ENCODE data around the gene MRPS12. TPM values are rescaled to one million over a fixed set of nuclear protein-coding genes. Genes with fewer than 3 reads are reported as not detected.

The MRPS12 gene
- total RNA-seq, 1 experiment from 2014 or later: 105 TPM

DNA sequence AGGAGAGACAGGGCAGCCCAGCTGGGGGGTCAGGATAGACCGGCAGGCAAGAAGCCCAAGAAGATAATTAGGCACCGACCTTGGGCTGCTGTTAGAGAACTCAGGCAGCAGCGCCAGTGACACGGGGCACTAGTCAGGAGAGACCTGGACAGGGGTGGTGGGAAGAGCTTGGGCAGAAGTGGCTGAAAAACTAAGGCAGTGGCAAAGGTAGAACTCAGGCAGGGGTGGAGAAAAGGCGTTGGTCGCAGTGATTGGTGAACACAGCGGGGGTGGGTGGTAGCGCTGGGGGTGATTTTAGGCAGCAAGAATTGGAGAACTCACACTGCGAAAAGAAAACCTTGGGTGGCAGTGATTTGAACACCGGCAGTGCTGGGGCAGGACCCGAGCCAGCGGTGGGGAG, 23.1 kb upstream of the MRPS12 start:
- in situ Hi-C loops (cut with HindIII; ENCODE audit: low sequenced_read_pairs): no loop called here
- DNase-seq (ENCODE audit: low spot score): no peak

DNA sequence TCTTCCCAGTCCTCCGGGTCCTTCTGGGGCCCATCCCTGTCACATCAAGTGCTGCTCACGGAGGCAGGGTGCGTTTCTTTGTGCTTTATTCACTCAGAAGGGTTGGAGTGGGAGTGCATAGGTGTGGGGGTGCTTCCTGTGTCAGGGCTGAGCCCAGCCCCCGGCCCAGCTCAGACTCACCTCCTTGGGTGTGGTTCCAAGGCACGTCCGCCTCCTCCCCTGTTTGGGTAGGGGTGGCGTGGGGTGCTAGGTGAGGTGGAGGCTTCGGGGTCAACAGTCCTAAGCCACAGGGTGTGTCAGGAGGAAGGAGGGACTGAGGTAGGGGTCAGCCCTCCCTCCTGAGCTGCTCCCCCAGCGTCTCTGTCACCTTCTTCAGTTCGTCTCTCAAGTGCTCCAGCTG, 21.8 kb upstream of the MRPS12 start:
- no peak for DNase-seq (ENCODE audit: low spot score)
- in situ Hi-C loops (cut with HindIII; ENCODE audit: low sequenced_read_pairs): no loop called here

DNA sequence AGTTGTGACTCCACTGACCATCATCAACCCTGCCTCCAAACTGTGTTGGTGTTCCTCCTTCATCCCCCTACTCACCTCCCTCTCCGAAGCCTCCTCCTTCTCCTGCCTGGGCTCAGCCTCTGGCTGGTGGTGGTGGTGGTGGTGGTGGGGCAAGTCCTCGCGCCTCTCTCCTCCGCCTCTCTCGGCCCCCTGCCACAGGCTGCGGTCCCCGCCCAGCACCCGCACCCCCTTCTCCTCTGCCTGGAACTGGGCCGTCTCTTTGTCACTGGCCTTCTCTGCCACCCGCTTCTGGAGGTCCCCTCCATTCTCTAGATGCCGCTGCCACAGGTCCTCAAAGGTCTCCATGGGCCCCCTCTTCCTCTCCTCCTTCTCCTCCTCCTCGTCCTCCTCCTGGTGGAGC, 20.3 kb upstream of the MRPS12 start:
- DNase-seq (ENCODE audit: low spot score): no peak
- in situ Hi-C loops (cut with HindIII; ENCODE audit: low sequenced_read_pairs): no loop called here

DNA sequence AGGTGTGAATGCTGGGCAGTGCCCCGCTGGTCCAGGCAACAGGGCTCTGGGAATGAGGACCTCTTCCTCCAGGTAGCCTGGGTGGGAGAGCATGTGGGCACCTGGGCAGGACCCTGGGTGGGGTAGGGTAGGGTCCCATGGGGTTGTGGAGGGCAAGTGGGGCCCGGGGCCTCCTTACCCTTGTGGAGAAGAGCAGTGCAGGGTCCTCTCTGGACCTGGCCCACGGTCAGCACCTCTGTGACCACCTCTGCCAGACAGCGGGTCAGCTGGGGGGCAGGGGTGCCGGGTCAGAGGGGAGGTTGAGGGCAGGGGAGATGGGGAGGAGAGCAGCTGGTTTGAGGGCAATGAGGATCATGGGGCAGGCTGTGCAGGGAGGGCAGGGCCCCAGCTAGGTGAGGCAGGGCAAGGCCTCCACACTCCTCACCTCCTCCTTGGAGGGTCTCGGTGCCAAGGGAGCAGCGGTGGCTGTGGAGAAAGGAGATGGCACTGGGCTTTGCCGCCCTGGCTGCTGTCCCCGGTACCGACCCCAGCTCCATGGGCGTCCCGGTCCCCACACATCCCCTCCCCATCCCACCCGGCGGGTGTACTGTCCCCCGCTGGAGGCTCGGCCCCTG, 19.2 kb upstream of the MRPS12 start:
- in situ Hi-C loops (cut with HindIII; ENCODE audit: low sequenced_read_pairs): no loop called here
- DNase-seq (ENCODE audit: low spot score): no peak

DNA sequence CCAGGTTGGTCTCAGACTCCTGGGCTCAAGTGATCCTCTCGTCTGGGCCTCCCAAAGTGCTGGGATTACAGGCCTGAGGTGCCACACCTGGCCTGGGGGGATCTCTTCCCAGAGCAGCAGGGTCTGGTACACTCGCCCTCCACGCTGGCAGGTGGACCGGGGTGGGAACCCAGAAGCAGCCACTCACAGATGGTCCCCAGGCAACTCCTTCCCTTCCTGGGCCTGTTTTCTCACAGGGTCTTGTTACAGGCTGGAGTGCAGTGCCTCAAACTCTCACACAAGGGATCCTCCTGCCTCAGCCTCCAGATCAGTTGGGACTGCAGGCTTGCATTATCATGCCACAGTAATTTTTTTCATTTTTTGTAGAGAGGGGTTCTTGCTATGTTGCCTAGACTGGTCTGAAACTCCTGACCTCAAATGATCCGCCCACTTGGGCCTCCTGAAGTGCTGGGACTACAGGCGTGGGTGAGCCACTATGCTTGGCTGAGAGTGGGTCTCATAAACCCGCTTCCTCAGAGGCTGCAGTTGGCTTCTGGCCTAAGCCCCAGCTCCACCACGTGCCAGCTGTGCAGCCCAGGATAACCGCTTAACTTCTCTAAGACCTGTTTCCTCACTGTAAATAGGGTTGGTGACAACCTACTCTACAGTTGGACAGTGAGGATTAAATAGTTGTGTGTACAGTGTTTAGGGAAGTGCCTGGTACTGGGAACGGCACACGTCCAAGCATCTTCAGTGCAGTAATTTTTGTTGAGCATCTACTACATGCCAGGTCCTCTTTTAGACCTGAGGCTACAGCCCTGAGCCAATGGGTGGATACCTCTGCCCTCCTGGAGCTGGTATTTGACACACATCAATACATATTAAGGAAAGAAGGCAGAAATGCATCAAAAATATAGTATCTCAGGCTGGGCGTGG, 17.9 kb upstream of the MRPS12 start:
- DNase-seq (ENCODE audit: low spot score): no peak
- in situ Hi-C loops (cut with HindIII; ENCODE audit: low sequenced_read_pairs): no loop called here

DNA sequence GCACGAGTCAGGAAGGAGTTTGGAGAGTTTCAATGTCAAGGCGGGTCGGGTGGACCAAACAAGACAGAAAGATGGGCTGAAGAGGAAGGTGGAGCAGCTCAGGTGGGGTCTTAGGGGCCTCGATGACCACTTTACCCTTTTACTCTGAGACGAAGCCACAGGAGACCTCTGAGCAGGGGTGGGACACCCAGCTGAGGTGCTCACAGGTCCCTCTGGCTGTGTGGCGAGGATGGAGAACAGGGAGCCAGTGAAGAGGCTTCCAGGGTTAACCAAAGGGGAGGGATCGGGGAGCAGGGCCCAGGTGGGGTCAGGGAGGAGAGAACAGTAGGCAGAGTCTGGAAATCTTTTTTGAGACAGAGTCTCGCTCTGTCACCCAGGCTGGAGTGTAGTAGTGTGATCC, 16.8 kb upstream of the MRPS12 start:
- in situ Hi-C loops (cut with HindIII; ENCODE audit: low sequenced_read_pairs): no loop called here
- no peak for DNase-seq (ENCODE audit: low spot score)

DNA sequence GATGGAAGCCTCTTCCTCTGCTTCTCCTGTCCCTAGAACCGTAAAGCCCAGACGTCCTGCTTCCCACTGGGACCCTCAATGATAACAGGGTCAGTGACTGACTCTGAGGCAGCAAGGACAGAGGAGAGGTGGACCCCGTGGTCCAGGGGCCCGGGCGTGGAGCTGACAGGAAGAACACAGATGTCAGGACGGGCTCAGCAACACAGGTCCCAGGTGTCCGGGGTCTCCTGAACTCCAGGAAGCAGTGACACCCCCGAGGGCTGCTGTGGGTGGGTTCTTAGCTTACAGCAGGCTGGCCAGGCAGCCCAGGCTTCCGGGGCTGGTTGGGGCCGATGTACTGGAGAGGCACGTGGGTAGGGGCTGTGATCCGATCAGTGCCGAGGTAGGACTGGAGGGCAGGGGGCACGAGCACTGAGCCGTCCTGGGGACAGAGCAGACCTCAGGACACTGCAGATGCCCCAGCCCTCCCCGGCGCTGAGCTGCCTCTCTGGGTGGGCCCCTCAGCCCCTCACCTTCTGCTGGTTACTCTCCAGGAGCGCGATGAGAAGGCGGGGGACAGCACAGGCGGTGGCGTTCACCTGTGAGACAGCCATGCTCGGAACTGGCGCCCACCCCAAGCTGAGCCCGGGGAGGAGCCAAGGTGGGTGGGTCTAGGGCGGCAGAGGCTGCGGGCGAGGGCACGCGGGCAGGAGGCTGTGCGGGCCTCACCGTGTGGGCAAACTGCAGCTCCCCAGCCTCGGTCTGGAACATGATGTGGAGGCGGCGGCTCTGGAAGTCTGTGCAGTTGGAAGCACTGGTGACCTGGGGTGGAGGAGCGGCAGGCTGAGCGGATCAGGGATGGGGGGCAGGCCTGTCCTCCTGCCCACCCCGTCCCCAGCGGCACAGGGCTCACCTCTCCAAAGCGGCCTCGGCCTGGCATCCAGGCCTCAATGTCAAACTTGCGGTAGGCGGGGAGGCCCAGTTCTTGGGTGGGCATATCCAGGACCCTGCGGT, 15.1 kb upstream of the MRPS12 start:
- in situ Hi-C loops (cut with HindIII; ENCODE audit: low sequenced_read_pairs): no loop called here
- DNase-seq (ENCODE audit: low spot score): no peak

DNA sequence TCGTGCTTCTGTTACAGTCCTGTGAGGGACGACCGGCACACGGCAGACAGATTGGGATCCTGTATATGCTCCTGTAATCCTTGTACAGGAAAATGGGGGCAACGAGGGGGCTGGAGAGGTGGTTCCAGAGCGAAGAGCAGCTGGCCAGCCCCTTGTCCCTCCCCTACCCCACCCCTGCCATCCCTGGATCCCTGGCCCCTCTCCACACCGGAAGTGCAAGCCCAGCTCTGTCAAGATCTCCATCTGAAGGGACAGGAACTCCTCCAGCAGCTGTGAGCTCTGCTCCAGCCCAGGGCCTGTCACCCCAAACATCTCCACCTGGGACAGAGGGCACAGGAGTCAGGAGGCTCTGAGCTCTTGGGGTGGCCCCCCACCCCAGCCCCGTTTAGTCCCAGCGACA, 13.2 kb upstream of the MRPS12 start:
- DNase-seq (ENCODE audit: low spot score): no peak
- in situ Hi-C loops (cut with HindIII; ENCODE audit: low sequenced_read_pairs): no loop called here

DNA sequence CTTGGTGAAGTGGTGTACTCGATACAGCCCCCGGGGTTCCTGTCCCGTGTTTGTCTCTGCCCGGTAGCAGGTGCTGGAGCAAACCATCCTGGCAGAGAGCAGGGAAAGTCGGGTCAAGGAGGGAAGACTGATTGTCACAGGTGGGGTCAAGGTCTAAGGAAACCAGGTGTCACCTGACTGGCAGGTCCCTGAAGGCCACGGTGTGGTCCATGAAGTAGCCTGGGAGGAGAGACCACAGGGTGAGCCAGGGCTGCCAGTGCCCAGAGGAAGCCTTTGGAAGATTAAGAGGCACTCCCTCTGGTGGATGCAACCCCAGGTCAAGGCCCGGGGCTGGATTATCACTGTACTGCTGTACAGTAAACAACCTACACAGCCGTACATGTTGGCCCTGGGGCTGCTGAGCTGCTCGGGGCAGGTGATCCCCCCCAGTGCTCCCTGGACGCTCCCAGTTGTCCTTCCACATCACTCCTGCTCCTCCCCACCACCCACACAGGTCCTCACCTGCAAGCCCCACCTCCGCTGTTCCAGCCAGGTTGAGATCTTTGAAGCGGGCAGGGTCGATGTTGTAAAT, 12.7 kb upstream of the MRPS12 start:
- DNase-seq (ENCODE audit: low spot score): no peak
- in situ Hi-C loops (cut with HindIII; ENCODE audit: low sequenced_read_pairs): no loop called here

DNA sequence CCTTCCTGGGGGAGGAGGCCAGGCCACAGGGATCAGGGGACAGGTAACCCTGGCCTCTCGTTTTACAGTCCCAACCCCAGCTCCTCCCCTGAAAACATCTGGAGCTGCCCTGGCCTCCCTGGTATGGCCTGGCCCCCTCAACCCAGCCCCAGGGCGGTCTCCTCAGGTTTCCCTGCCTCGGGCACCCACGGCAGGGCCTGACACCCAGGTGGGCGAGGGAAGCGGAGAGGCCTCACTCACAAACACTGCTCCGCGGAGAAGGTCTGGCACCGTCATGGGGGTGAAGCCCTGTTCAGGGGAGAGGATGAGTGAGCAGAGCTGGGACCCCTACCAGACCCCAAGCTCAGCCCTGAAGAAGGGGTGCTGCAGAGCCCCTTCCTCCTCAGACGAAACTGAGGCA, 12.2 kb upstream of the MRPS12 start:
- DNase-seq (ENCODE audit: low spot score): no peak
- in situ Hi-C loops (cut with HindIII; ENCODE audit: low sequenced_read_pairs): no loop called here

DNA sequence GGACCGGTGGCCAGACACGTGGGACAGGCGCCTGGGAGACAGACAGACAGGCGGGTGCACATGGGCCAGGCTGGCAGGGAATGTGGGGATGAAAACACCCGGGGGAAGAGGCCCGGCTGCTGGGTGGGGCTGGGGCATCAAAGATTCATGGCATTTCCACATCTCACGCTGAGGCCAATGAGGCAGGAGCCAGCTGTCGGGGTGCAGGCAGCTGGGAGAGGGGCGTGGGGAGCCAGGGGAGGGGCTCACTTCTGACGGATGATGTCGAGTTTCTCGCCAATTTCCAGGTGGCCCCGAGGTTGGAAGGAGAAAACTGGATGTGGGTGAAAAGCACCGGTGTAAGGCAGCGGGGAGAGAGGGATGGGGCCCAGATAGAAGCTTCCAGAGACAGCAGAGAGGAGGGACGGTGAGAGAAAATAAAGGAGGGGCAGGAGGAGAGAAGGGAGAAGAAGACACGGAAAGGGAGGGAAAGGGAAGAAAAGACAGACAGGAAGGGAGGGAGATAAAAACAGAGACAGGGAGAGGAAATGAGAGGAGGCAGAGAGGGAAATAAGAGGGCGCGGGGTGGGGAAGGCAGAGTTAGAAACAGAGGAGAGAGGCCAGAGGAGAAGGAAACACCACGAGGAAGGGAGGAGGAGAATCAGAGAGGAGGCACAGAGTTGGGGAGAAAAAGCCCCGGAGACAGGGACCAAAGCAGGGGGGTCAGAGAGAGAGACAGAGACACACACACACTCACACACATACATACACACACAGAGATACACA, 10.7 kb upstream of the MRPS12 start:
- in situ Hi-C loops (cut with HindIII; ENCODE audit: low sequenced_read_pairs): no loop called here
- DNase-seq (ENCODE audit: low spot score): no peak

DNA sequence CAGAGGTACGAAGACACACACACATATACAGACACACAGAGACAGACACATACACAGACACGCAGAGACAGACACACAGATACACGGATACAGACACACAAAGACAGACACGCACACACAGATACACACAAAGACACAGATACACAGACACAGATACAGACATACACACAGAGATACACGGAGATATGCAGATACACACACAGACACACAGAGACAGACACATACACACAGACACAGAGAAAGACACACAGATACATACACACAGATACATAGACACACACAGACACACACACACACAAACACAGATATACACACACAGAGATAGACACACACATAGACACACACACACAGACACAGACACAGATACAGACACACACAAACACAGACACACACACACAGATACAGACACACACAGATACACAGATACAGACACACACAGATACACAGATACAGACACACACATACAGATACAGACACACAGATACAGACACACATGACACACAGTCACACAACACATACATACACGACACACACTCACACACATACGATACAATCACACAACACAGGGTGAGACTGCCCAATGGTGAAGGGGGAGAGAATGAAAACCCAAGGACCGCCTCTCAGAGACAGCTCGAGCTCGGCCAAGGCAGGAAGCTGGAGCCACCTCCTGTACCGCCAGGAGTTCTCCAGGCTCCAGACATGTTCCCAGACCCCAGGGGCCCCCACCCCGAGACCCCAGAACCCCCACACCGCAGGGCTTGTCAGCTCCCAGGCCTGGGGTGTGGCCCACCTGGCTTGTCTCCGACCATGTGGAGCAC, 9.9 kb upstream of the MRPS12 start:
- in situ Hi-C loops (cut with HindIII; ENCODE audit: low sequenced_read_pairs): no loop called here
- DNase-seq (ENCODE audit: low spot score): no peak

DNA sequence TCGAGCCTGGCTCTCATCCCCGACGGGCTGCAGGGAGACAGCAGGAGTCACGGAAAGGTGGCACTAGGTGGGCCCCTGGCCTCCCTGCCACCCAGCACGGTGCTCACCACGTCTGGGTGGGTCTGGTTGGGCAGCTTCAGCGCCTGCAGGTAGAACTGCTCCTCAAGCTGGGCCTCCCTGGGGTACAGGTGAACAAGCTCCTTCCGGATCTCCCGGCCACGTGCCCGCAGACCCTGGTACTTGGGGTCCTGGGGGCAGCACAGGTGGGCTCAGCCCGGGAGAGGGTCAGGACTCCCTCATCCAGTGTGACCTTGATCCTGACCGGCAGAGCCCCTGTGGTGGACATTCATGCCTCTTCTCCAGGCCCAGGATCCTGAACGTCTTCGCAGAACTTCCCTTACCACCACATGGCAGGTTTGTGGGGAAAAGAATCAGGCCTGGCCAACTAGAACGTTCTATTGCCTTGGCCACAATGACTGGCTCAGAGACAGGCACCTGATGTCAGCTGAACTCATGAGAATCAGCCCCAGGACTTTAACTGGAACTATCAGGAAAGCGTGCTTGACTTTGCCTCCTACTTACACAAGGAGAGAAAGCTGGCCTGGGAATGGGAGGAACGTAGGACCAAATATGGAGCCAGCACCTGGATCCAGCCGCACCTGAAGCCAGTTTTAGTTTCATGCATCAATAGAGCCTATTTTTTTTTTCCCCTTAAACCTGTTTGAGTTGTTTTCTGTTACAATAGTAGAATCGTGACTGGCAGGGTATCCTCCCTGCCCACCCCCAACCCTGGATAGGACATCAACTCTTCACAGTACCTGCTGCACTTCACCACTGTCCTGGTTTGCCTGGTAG, 9.1 kb upstream of the MRPS12 start:
- in situ Hi-C loops (cut with HindIII; ENCODE audit: low sequenced_read_pairs): no loop called here
- DNase-seq (ENCODE audit: low spot score): no peak

DNA sequence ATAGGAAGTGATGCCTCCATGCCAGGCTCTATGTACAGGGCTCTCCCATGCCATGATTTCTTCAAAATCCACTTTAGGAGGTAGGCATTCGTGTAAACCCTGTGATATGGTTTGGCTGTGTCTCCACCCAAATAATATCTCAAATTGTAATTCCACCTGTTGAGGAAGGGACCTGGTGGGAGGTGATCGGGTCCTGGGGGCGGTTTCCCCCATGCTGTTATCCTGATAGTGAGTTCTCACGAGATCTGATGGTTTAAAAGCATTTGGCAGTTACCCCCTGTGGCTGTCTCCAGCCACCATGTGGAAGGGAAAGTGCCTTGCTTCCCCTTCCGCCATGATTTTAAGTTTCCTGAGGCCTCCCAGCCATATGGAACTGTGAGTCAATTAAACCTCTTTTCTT, 8.3 kb upstream of the MRPS12 start:
- no peak for DNase-seq (ENCODE audit: low spot score)
- in situ Hi-C loops (cut with HindIII; ENCODE audit: low sequenced_read_pairs): no loop called here

DNA sequence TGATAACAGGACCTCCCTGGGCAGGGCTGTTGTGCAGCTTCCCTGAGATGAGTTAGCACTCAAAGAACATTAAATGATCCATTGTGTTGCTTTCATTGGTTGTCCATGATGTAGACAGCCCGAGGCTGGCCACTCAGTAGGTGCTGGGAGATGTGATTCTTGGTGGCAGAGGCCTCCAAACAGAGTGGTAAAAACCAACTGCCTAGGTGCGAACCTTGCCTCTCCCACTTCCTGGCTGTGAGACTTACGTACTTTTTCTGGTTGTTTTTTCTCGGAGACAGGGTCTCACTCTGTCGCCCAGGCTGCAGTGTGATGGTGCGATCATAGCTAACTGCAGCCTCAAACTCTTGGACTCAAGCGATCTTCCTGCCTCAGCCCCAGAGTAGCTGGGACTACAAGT, 6.4 kb upstream of the MRPS12 start:
- no peak for DNase-seq (ENCODE audit: low spot score)
- in situ Hi-C loops (cut with HindIII; ENCODE audit: low sequenced_read_pairs): no loop called here

DNA sequence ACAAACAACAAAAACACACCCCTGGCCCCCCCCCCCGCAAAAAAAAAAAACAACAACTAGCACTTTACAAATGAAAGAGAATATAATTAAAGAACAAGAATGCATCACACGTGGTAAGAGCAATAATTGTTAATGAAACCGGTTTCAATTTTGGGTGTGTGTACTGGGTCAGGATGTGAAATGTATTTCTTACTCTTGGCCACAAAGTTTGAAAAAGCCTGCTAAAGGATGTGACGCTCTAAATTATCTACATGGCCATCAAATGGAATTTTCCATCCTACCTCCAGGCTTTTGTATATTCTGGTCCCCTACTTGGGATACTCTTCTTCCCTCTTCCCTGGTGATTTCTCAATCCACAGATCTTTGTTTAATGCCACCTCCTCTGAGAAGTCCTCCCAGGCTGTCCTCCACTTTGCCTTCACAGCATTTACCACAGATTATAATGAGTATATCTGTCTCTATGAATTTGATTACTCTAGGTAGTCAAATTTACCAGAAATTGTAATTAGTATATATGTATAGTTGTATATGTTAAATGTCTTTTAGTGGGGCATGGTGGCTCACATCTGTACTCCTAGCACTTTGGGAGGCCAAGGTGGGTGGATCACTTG, 2.2 kb upstream of the MRPS12 start:
- in situ Hi-C loops (cut with HindIII; ENCODE audit: low sequenced_read_pairs): no loop called here
- no peak for DNase-seq (ENCODE audit: low spot score)
